ENCODE results near the gene DDR2.

GRCh38 chr1:162741574-162741973, 109.3 kb downstream of the DDR2 start:
- no peak for TF ChIP-seq EP300 (IDR thresholded peaks at IDR 0.05)
- TF ChIP-seq, protein P1, sequence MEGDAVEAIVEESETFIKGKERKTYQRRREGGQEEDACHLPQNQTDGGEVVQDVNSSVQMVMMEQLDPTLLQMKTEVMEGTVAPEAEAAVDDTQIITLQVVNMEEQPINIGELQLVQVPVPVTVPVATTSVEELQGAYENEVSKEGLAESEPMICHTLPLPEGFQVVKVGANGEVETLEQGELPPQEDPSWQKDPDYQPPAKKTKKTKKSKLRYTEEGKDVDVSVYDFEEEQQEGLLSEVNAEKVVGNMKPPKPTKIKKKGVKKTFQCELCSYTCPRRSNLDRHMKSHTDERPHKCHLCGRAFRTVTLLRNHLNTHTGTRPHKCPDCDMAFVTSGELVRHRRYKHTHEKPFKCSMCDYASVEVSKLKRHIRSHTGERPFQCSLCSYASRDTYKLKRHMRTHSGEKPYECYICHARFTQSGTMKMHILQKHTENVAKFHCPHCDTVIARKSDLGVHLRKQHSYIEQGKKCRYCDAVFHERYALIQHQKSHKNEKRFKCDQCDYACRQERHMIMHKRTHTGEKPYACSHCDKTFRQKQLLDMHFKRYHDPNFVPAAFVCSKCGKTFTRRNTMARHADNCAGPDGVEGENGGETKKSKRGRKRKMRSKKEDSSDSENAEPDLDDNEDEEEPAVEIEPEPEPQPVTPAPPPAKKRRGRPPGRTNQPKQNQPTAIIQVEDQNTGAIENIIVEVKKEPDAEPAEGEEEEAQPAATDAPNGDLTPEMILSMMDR (IDR thresholded peaks at IDR 0.05) = no peak
- no peak for TF ChIP-seq POLR2A (IDR thresholded peaks at IDR 0.05)
